HG03060 (cell line): ENCODE measurements around the gene DOC2B.
"Not testable (repeated sequence)": the region's sequence is repeated elsewhere in the genome, so short reads cannot be mapped to it uniquely, and the experiment has no call there.

Source experiments
- ATAC-seq: cut with Tn5 transposase; IDR thresholded peaks from one replicate; pipeline ENCODE4 v1.9.1; 2021; ENCODE audit warnings: low read depth, moderate number of reproducible peaks; ENCODE audit not compliant: unreplicated experiment

The DOC2B gene

GRCh38 chr17:146983-147761 is 34.3 kb downstream of the DOC2B start:
- no peak for ATAC-seq

GRCh38 chr17:146546-146945 is 34.9 kb downstream of the DOC2B start:
- no peak for ATAC-seq

GRCh38 chr17:145671-146541 is 35.5 kb downstream of the DOC2B start:
- ATAC-seq = no peak

- ATAC-seq = no peak
These were observed 36.3 kb downstream of the DOC2B start for GRCh38 chr17:144936-145670.

- ATAC-seq = no peak
These were observed 37.6 kb downstream of the DOC2B start for GRCh38 chr17:143785-144281.

GRCh38 chr17:142876-143784 is 38.3 kb downstream of the DOC2B start:
- no peak for ATAC-seq

GRCh38 chr17:142102-142661 is 39.3 kb downstream of the DOC2B start:
- ATAC-seq = no peak

- ATAC-seq = not testable (repeated sequence)
These were observed 41.8 kb downstream of the DOC2B start for GRCh38 chr17:139401-140205.

GRCh38 chr17:137166-137807 is 44.2 kb downstream of the DOC2B start, which contains the start of gene SCGB1C2:
SCGB1C2 (plus strand) TSS chr17:137569; CDS start chr17:137591, 22 bp downstream.
- not testable (repeated sequence) for ATAC-seq

- ATAC-seq = not testable (repeated sequence)
These were observed 44.9 kb downstream of the DOC2B start for GRCh38 chr17:136531-136930.

- not testable (repeated sequence) for ATAC-seq
These were observed 45.6 kb downstream of the DOC2B start for GRCh38 chr17:135895-136294.

- not testable (repeated sequence) for ATAC-seq
These were observed 46.4 kb downstream of the DOC2B start for GRCh38 chr17:135022-135421.

- peak; percentile 71 for ATAC-seq
These were observed 47.1 kb downstream of the DOC2B start for GRCh38 chr17:134332-134785.

- ATAC-seq = not testable (repeated sequence)
These were observed 47.5 kb downstream of the DOC2B start for GRCh38 chr17:133932-134331.

- ATAC-seq = not testable (repeated sequence)
These were observed 63.0 kb downstream of the DOC2B start for GRCh38 chr17:118339-118917.

- ATAC-seq = not testable (repeated sequence)
These were observed 68.3 kb downstream of the DOC2B start for GRCh38 chr17:113111-113510.
